NCI-H146 treated with DMSO at 0.1 percent for 48 hours (cell line): Measurements from ENCODE around the gene FAM171A2.

Source experiments
- DNase-seq: peaks from one replicate; lab custom pipeline; 2025; ENCODE audit not compliant: unreplicated experiment; lab: John Stamatoyannopoulos, UW

Gene FAM171A2

DNA sequence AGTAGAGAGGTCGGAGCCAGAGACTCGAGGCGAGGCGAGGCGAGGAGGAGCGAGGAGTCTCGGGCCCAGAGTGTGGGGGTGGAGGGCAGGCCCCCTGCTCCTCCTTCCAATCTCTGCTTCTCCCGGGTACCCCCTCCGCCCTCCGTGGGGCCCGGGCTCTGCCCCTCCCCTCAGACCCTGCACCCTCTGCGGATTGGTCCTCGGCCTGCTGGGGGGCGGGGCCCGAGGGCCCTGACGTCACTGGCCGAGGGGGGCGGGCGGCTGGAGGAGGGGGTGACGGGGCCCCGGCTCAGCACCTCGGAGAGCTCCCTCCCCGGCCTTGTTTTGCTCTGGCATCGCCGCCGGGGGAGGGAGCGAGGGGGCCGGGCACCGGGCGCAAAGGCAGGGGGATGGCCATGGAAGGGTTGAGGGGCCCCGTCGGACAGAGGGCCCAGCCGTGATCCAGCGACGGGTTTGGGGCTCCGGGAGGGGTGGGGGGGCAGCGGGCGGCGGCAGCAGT, 55.3 kb downstream of the FAM171A2 start, which contains the start of gene RUNDC3A:
Gene RUNDC3A, plus strand, starts transcription at position 282 of the 499 bp plus-strand sequence. CDS start 232 bp downstream, outside the sequence.
- peak; percentile 76 for DNase-seq

DNA sequence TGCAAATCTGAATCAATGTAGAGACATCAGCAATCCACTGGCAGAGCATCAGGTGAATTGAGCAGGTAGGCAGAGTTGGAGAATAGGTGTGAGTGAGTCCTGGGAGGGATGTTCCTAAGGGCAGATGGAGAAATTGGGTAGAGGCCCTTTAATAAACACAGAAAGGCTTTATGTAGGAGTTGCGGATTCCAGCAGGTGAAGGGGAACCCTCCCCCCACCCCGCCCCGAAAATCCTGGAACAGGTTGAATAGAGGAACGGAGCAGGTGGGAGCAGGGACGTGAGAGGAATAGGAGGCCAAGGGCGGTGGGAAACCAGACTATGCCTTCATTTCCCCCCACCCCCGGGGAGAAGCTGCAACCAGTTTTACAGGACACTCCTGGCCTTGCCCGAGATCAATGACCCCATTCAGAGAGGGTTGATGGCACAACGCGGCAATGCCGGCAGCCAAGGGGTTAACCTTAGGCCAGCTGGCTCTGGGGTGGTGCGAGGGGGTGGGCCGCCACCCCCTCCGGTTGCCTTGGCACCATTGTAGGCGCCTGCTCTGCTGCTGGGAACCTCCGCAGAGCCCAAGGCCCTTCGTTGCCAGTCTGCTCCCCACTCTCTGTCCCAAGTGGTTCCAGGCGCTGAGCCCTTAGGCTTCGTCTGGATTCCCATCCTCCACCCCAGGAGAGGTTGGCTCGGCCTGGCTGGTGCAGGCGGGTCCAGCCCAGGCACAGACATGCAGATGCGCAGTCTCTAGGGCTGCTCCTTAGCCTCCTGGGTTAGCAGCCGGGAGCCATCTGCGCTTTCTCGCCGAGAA, 56.1 kb downstream of the FAM171A2 start:
- DNase-seq = peak; percentile 44

- no peak for DNase-seq
Measured at GRCh38 chr17:44304651-44305050, 59.0 kb downstream of the FAM171A2 start.
